Measurements from ENCODE around the gene ENTREP3.
"Not testable (repeated sequence)": the region's sequence is repeated elsewhere in the genome, so short reads cannot be mapped to it uniquely, and the experiment has no call there.

The ENTREP3 gene

GRCh38 chr1:155291006-155291405 lies 35.7 kb upstream of the ENTREP3 start:
- H3K4me1 ChIP-seq (ENCODE audit: control insufficient read depth, insufficient read depth, low read depth, low read length); H3K23ac ChIP-seq (ENCODE audit: low read length in 2 of 2); H3K4me2 ChIP-seq (ENCODE audit: low read length, poor library complexity, severe bottlenecking); H3K27ac ChIP-seq (ENCODE audit: low read length, poor library complexity, severe bottlenecking); H2AK5ac ChIP-seq (ENCODE audit: low read length, severe bottlenecking); H3K4me3 ChIP-seq (ENCODE audit: insufficient read depth in 1 of 2, low read depth in 1 of 2, low read length in 2 of 2); H3K4ac ChIP-seq (ENCODE audit: low read depth in 1 of 2, low read length in 2 of 2); H3K9ac ChIP-seq (ENCODE audit: low read length); H3K9me3 ChIP-seq (ENCODE audit: control insufficient read depth, low read length); H2BK12ac ChIP-seq (ENCODE audit: low read length in 2 of 2); H3K18ac ChIP-seq (ENCODE audit: low read depth in 1 of 2, low read length in 2 of 2); H4K91ac ChIP-seq (ENCODE audit: low read length); DNase-seq; H2BK120ac ChIP-seq (ENCODE audit: low read depth, low read length); H3K14ac ChIP-seq (ENCODE audit: low read length in 2 of 2); H4K8ac ChIP-seq (ENCODE audit: low read length); H2AFZ ChIP-seq (ENCODE audit: low read depth, low read length); H3K79me1 ChIP-seq (replicated peaks; ENCODE audit: low read length, poor library complexity, severe bottlenecking); H2BK5ac ChIP-seq (ENCODE audit: low read depth, low read length, poor library complexity, severe bottlenecking); H2BK15ac ChIP-seq (ENCODE audit: low read depth, poor library complexity, severe bottlenecking): not testable (repeated sequence)
- peaks cover 36 to 47% of the 10 kb centered on the region in 2 experiments for H3K27me3 ChIP-seq (ENCODE audit: control insufficient read depth in 1 of 2, insufficient read depth in 1 of 2, low read length in 2 of 2)
- 86% methylated on average over 10 of the region's 10 CpGs for WGBS
- H3K36me3 ChIP-seq (ENCODE audit: control insufficient read depth in 1 of 2, insufficient read depth in 2 of 2, low read depth in 1 of 2, low read length in 2 of 2), result peaks cover 0 to 15% of the 10 kb centered on the region in 2 experiments

GRCh38 chr1:155287987-155288543 lies 32.8 kb upstream of the ENTREP3 start:
- no peak overlapping the region for H4K91ac ChIP-seq (ENCODE audit: low read length)
- H2AK5ac ChIP-seq (ENCODE audit: low read length, severe bottlenecking), result no peak overlapping the region
- H3K36me3 ChIP-seq (ENCODE audit: control insufficient read depth in 1 of 2, insufficient read depth in 2 of 2, low read depth in 1 of 2, low read length in 2 of 2), result peaks cover 5 to 35% of the 10 kb centered on the region in 2 experiments
- no peak overlapping the region for H3K18ac ChIP-seq (ENCODE audit: low read depth in 1 of 2, low read length in 2 of 2)
- H2BK5ac ChIP-seq (ENCODE audit: low read depth, low read length, poor library complexity, severe bottlenecking), result no peak overlapping the region
- H3K4me3 ChIP-seq (ENCODE audit: insufficient read depth in 1 of 2, low read depth in 1 of 2, low read length in 2 of 2), result no peak overlapping the region
- no peaks in the 10 kb centered on the region for H3K9me3 ChIP-seq (ENCODE audit: control insufficient read depth, low read length)
- peaks cover 9 to 19% of the 10 kb centered on the region in 2 experiments for H3K27me3 ChIP-seq (ENCODE audit: control insufficient read depth in 1 of 2, insufficient read depth in 1 of 2, low read length in 2 of 2)
- H2BK15ac ChIP-seq (ENCODE audit: low read depth, poor library complexity, severe bottlenecking), result no peak overlapping the region
- no peaks in the 10 kb centered on the region for H3K4me1 ChIP-seq (ENCODE audit: control insufficient read depth, insufficient read depth, low read depth, low read length)
- no peak overlapping the region for H2BK12ac ChIP-seq (ENCODE audit: low read length in 2 of 2)
- no peak overlapping the region for H3K4me2 ChIP-seq (ENCODE audit: low read length, poor library complexity, severe bottlenecking)
- H3K23ac ChIP-seq (ENCODE audit: low read length in 2 of 2), result no peak overlapping the region
- H3K79me1 ChIP-seq (replicated peaks; ENCODE audit: low read length, poor library complexity, severe bottlenecking), result no peaks in the 10 kb centered on the region
- H2BK120ac ChIP-seq (ENCODE audit: low read depth, low read length), result no peak overlapping the region
- WGBS, result 90% methylated on average over 19 of the region's 21 CpGs
- no peak overlapping the region for H3K9ac ChIP-seq (ENCODE audit: low read length)
- H3K4ac ChIP-seq (ENCODE audit: low read depth in 1 of 2, low read length in 2 of 2), result no peak overlapping the region
- H3K27ac ChIP-seq (ENCODE audit: low read length, poor library complexity, severe bottlenecking), result no peak overlapping the region
- H2AFZ ChIP-seq (ENCODE audit: low read depth, low read length), result no peak overlapping the region
- no peak overlapping the region for H3K14ac ChIP-seq (ENCODE audit: low read length in 2 of 2)
- H4K8ac ChIP-seq (ENCODE audit: low read length), result no peak overlapping the region
- DNase-seq, result no peak

DNA sequence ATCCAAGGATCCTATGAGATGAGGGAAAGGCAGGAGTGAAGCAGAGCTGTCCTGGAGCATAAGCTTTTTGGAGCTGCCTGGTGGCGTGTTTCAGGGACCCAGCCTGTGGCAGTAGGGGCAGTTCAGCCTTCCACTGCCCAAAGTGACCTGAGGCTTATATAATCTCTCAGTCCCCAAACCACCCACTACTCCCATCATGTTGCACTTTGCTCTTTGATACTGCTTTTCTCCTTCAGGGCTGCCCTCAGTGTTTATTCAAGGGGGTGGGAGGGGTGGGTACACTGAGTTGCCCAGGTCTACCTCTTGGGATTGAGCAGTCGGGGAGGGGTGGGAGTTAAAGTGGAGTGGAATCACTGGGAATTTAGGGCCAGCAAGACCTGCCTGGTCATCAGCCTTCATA lies 31.3 kb upstream of the ENTREP3 start:
- Histone ChIP-seq H3K9ac (ENCODE audit: low read length) (no peak overlapping the region), H3K4me3 (ENCODE audit: insufficient read depth in 1 of 2, low read depth in 1 of 2, low read length in 2 of 2) (no peak overlapping the region), H2AFZ (ENCODE audit: low read depth, low read length) (no peak overlapping the region), H3K4me1 (ENCODE audit: control insufficient read depth, insufficient read depth, low read depth, low read length) (no peaks in the 10 kb centered on the region), H2BK120ac (ENCODE audit: low read depth, low read length) (no peak overlapping the region), H3K9me3 (ENCODE audit: control insufficient read depth, low read length) (no peaks in the 10 kb centered on the region), H3K79me1 (replicated peaks; ENCODE audit: low read length, poor library complexity, severe bottlenecking) (no peaks in the 10 kb centered on the region), H2BK12ac (ENCODE audit: low read length in 2 of 2) (no peak overlapping the region), H3K23ac (ENCODE audit: low read length in 2 of 2) (no peak overlapping the region), H2BK5ac (ENCODE audit: low read depth, low read length, poor library complexity, severe bottlenecking) (no peak overlapping the region), H3K4ac (ENCODE audit: low read depth in 1 of 2, low read length in 2 of 2) (no peak overlapping the region), H3K36me3 (ENCODE audit: control insufficient read depth in 1 of 2, insufficient read depth in 2 of 2, low read depth in 1 of 2, low read length in 2 of 2) (peaks cover 8 to 43% of the 10 kb centered on the region in 2 experiments), H4K91ac (ENCODE audit: low read length) (no peak overlapping the region), H3K14ac (ENCODE audit: low read length in 2 of 2) (no peak overlapping the region), H3K18ac (ENCODE audit: low read depth in 1 of 2, low read length in 2 of 2) (no peak overlapping the region), H3K4me2 (ENCODE audit: low read length, poor library complexity, severe bottlenecking) (no peak overlapping the region), H2BK15ac (ENCODE audit: low read depth, poor library complexity, severe bottlenecking) (no peak overlapping the region), H3K27me3 (ENCODE audit: control insufficient read depth in 1 of 2, insufficient read depth in 1 of 2, low read length in 2 of 2) (peaks cover 2 to 6% of the 10 kb centered on the region in 2 experiments), H4K8ac (ENCODE audit: low read length) (no peak overlapping the region), H2AK5ac (ENCODE audit: low read length, severe bottlenecking) (no peak overlapping the region), H3K27ac (ENCODE audit: low read length, poor library complexity, severe bottlenecking) (no peak overlapping the region)
- WGBS, result 97% methylated on average over 2 of the region's 2 CpGs
- DNase-seq, result no peak

- H3K9ac ChIP-seq (ENCODE audit: low read length), result no peak overlapping the region
- no peak overlapping the region for H2AK5ac ChIP-seq (ENCODE audit: low read length, severe bottlenecking)
- no peak overlapping the region for H2BK12ac ChIP-seq (ENCODE audit: low read length in 2 of 2)
- H3K27me3 ChIP-seq (ENCODE audit: control insufficient read depth in 1 of 2, insufficient read depth in 1 of 2, low read length in 2 of 2), result peaks cover 0 to 3% of the 10 kb centered on the region in 2 experiments
- no peak overlapping the region for H2BK120ac ChIP-seq (ENCODE audit: low read depth, low read length)
- H3K23ac ChIP-seq (ENCODE audit: low read length in 2 of 2), result no peak overlapping the region
- H3K4me3 ChIP-seq (ENCODE audit: insufficient read depth in 1 of 2, low read depth in 1 of 2, low read length in 2 of 2), result no peak overlapping the region
- H3K9me3 ChIP-seq (ENCODE audit: control insufficient read depth, low read length), result no peaks in the 10 kb centered on the region
- no peak overlapping the region for H4K8ac ChIP-seq (ENCODE audit: low read length)
- no peak overlapping the region for H3K18ac ChIP-seq (ENCODE audit: low read depth in 1 of 2, low read length in 2 of 2)
- no peak overlapping the region for H3K4ac ChIP-seq (ENCODE audit: low read depth in 1 of 2, low read length in 2 of 2)
- H3K14ac ChIP-seq (ENCODE audit: low read length in 2 of 2), result no peak overlapping the region
- H3K27ac ChIP-seq (ENCODE audit: low read length, poor library complexity, severe bottlenecking), result no peak overlapping the region
- H4K91ac ChIP-seq (ENCODE audit: low read length), result no peak overlapping the region
- H2BK5ac ChIP-seq (ENCODE audit: low read depth, low read length, poor library complexity, severe bottlenecking), result no peak overlapping the region
- H3K4me2 ChIP-seq (ENCODE audit: low read length, poor library complexity, severe bottlenecking), result no peak overlapping the region
- no peak overlapping the region for H2AFZ ChIP-seq (ENCODE audit: low read depth, low read length)
- H2BK15ac ChIP-seq (ENCODE audit: low read depth, poor library complexity, severe bottlenecking), result no peak overlapping the region
- H3K79me1 ChIP-seq (replicated peaks; ENCODE audit: low read length, poor library complexity, severe bottlenecking), result no peaks in the 10 kb centered on the region
- peaks cover 8 to 43% of the 10 kb centered on the region in 2 experiments for H3K36me3 ChIP-seq (ENCODE audit: control insufficient read depth in 1 of 2, insufficient read depth in 2 of 2, low read depth in 1 of 2, low read length in 2 of 2)
- 96% methylated on average over 18 of the region's 18 CpGs for WGBS
- H3K4me1 ChIP-seq (ENCODE audit: control insufficient read depth, insufficient read depth, low read depth, low read length), result no peaks in the 10 kb centered on the region
- DNase-seq, result no peak
Measured at GRCh38 chr1:155285631-155286044, 30.4 kb upstream of the ENTREP3 start.
